Smooth muscle cell (in vitro differentiated cells): ENCODE data around the gene STK39. TPM values are rescaled to one million over a fixed set of nuclear protein-coding genes. Genes with fewer than 3 reads are reported as not detected.

Source experiments
- DNase-seq: peaks from one replicate; lab custom pipeline; 2025; ENCODE audit not compliant: unreplicated experiment; lab: John Stamatoyannopoulos, UW
- H2AFZ ChIP-seq: fragments of 200-600 bp; sonication (generic); 2 replicates; pipeline ENCODE4 v1.6.0; 2016; ENCODE audit warnings: antibody characterized with exemption, low read depth, mild to moderate bottlenecking
- H3F3A ChIP-seq: fragments of 200-600 bp; sonication (generic); 2 replicates; pipeline ENCODE4 v1.6.0; 2017; ENCODE audit warnings: antibody characterized with exemption, low read depth
- H3K27ac ChIP-seq: fragments of 200-600 bp; sonication (generic); 2 replicates; pipeline ENCODE4 v1.5.1; 2016; ENCODE audit warnings: low read depth, mild to moderate bottlenecking
- H3K27me3 ChIP-seq: fragments of 200-600 bp; sonication (generic); 2 replicates; pipeline ENCODE4 v1.6.1; 2016; ENCODE audit warnings: low read depth, mild to moderate bottlenecking
- H3K36me3 ChIP-seq: fragments of 200-600 bp; sonication (generic); 2 replicates; pipeline ENCODE4 v1.5.1; 2016; ENCODE audit warnings: low read depth
- H3K4me1 ChIP-seq: fragments of 200-600 bp; sonication (generic); 2 replicates; pipeline ENCODE4 v1.5.1; 2016; ENCODE audit warnings: low read depth
- H3K4me2 ChIP-seq: fragments of 200-600 bp; sonication (generic); 2 replicates; pipeline ENCODE4 v1.6.0; 2016; ENCODE audit warnings: mild to moderate bottlenecking
- H3K4me3 ChIP-seq: fragments of 200-600 bp; sonication (generic); 2 replicates; pipeline ENCODE4 v1.5.1; 2016; ENCODE audit warnings: mild to moderate bottlenecking
- H3K79me2 ChIP-seq: fragments of 200-600 bp; sonication (generic); 2 replicates; pipeline ENCODE4 v1.6.0; 2016; ENCODE audit warnings: low read depth, mild to moderate bottlenecking
- H3K9ac ChIP-seq: fragments of 200-600 bp; sonication (generic); 2 replicates; pipeline ENCODE4 v1.6.0; 2016; ENCODE audit warnings: low read depth
- H3K9me3 ChIP-seq: fragments of 200-600 bp; sonication (generic); replicated peaks from 2 replicates; pipeline ENCODE4 v1.5.1; 2016; ENCODE audit warnings: low read depth
- H4K20me1 ChIP-seq: fragments of 200-600 bp; sonication (generic); 2 replicates; pipeline ENCODE4 v1.6.0; 2016; ENCODE audit warnings: low read depth
- WGBS: methylation state at CpG from one replicate; pipeline ENCODE4 v1.1.7; 2016; ENCODE audit warnings: low lambda C conversion rate; 5-methylcytosine and 5-hydroxymethylcytosine counted together
- polyA plus RNA-seq: library from polyadenylated mRNA; unstranded; fragments of >200 nt; fragmentation: Nextera tagmentation; extraction: Ambion mirVana; gene quantifications from 2 replicates; pipeline ENCODE4 v1.2.1, GENCODE V29; 2016
- total RNA-seq: library from RNA; depleted of rRNA; stranded (reverse); fragments of >200 nt; gene quantifications from 2 replicates; pipeline ENCODE4 v1.2.3, GENCODE V29; 2014
- TF ChIP-seq, protein P1 (sequence below): fragments of 200-600 bp; sonication (generic); IDR thresholded peaks from 2 replicates; pipeline ENCODE4 v1.5.1; 2017; ENCODE audit warnings: borderline replicate concordance, mild to moderate bottlenecking, antibody characterized with exemption; ENCODE audit not compliant: insufficient read depth, poor library complexity, severe bottlenecking

Gene STK39
- total and polyA plus RNA-seq, 2 experiments from 2014 or later: 21.1 to 37.8 TPM

DNA sequence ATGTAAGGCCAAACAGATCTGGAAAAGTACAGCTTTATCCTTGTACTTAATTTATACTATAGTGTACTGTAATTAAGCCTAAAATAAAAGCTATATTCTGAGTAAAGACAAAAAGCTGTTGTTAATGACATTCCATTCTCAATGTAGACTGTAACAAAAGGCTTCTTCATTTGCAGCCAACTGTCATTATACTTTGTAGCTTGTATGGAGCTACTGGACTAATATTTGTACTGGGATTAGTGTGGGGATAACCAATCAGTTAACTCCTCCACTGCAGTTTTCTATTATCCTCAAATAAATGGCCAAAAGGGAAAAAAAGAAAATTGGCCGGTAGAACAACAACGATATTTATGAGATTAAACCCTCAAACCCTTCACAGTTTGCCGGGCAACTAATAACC lies 66.5 kb downstream of the STK39 start:
- Histone ChIP-seq H3K36me3 (no peaks in the 10 kb centered on the region), H3K4me2 (no peak overlapping the region), H3F3A (no peaks in the 10 kb centered on the region), H3K4me1 (peaks cover 41% of the 10 kb centered on the region), H4K20me1 (peaks cover 56% of the 10 kb centered on the region), H3K27ac (no peak overlapping the region), H3K9me3 (no peaks in the 10 kb centered on the region), H3K4me3 (no peak overlapping the region), H3K27me3 (no peaks in the 10 kb centered on the region), H3K9ac (no peak overlapping the region), H2AFZ (no peak overlapping the region), H3K79me2 (peaks cover 61% of the 10 kb centered on the region)
- no peak for DNase-seq
- WGBS: 90% methylated on average over 3 of the region's 3 CpGs
- TF ChIP-seq, protein P1, sequence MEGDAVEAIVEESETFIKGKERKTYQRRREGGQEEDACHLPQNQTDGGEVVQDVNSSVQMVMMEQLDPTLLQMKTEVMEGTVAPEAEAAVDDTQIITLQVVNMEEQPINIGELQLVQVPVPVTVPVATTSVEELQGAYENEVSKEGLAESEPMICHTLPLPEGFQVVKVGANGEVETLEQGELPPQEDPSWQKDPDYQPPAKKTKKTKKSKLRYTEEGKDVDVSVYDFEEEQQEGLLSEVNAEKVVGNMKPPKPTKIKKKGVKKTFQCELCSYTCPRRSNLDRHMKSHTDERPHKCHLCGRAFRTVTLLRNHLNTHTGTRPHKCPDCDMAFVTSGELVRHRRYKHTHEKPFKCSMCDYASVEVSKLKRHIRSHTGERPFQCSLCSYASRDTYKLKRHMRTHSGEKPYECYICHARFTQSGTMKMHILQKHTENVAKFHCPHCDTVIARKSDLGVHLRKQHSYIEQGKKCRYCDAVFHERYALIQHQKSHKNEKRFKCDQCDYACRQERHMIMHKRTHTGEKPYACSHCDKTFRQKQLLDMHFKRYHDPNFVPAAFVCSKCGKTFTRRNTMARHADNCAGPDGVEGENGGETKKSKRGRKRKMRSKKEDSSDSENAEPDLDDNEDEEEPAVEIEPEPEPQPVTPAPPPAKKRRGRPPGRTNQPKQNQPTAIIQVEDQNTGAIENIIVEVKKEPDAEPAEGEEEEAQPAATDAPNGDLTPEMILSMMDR: no peak

DNA sequence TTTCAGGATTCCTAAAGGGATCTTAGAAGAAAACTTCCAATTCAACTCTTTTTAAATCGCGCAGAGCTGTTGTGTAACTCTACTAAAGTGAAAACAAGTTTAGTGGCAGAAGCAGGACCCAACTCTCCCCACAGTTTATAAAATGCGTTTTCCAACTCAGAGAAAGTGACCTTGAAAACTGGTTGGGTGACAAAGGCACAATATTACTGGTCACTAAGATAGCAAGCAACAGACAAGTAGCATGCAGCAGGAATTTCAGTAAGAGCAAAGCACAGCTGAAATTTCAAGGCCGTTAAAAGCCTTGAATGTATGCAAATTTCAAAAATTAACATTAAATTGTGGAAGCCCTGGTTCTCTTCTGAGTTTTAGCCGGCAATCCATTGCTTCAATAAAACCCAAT lies 66.9 kb downstream of the STK39 start:
- Histone ChIP-seq H3K4me2 (no peak overlapping the region), H3K27ac (no peak overlapping the region), H3K79me2 (peaks cover 64% of the 10 kb centered on the region), H3K9ac (no peak overlapping the region), H3K36me3 (no peaks in the 10 kb centered on the region), H3K4me3 (no peak overlapping the region), H4K20me1 (peaks cover 52% of the 10 kb centered on the region), H3F3A (no peaks in the 10 kb centered on the region), H2AFZ (no peak overlapping the region), H3K27me3 (no peaks in the 10 kb centered on the region), H3K4me1 (peaks cover 41% of the 10 kb centered on the region), H3K9me3 (no peaks in the 10 kb centered on the region)
- TF ChIP-seq, protein P1: no peak
- 69% methylated on average over 5 of the region's 5 CpGs for WGBS
- no peak for DNase-seq

DNA sequence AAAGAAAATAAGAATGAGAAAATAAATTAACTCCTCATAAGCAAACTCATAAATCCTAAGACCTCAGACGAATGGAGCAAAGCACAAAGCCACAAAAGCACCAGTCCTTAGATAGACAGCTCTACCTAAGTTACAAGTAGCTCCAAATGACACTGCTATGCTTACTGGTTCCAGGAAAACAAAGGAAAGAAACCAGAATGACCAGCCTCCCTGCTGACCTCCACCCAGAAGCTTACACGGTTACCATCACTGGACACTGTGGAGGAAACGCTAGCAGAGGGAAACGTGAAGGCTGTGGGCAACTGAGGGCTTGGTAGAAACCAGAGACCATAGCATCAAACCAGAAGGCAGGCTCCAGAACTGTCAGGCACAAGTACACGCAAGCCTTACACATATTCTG lies 67.8 kb downstream of the STK39 start:
- TF ChIP-seq, protein P1: no peak
- peaks cover 43% of the 10 kb centered on the region for H4K20me1 ChIP-seq
- no peak overlapping the region for H3K9ac ChIP-seq
- H3K4me3 ChIP-seq: no peak overlapping the region
- H3K4me1 ChIP-seq: peaks cover 32% of the 10 kb centered on the region
- H3K36me3 ChIP-seq: no peaks in the 10 kb centered on the region
- no peaks in the 10 kb centered on the region for H3K9me3 ChIP-seq
- peaks cover 73% of the 10 kb centered on the region for H3K79me2 ChIP-seq
- H2AFZ ChIP-seq: no peak overlapping the region
- H3F3A ChIP-seq: no peaks in the 10 kb centered on the region
- whole genome bisulfite sequencing: 88% methylated on average over 5 of the region's 5 CpGs
- no peak overlapping the region for H3K27ac ChIP-seq
- H3K4me2 ChIP-seq: no peak overlapping the region
- no peak for DNase-seq
- no peaks in the 10 kb centered on the region for H3K27me3 ChIP-seq

DNA sequence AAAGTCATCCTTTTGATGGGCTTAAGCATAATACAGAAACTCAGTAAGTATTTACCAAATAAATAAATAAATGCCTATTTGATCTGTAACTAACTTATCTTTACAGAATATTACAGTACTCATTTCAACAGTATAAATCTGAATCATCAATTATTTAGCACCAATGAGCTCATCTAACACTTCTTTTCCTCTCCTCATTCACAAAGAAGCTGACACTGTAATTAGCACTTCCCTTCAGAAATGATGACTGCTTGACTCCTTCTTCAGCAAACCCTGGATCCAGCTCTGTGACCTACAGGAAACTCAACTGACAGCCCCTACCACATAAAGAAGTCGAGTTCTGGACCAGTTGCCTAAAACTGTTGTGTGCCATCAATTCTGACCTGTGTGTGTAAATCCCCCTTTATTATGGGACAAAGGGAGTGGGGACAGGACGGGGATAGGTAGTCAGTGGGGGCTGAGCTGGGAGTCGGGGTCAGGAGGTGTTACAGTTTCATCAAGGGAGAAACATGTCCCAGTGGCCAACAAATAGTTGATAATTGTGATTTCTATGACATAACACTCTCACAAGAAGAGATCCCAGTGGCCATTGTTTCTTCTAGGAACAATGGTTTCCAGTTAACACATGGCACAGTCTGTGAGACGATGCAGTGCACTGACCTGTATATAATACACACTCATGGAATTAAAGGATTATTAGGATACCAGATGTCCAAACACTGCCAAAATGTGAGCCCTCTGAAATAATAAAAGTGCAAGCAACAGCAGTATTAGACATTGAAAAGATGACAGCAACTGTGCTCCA lies 68.7 kb downstream of the STK39 start:
- Histone ChIP-seq H4K20me1 (peaks cover 38% of the 10 kb centered on the region), H3K4me1 (peaks cover 27% of the 10 kb centered on the region), H3K9me3 (no peaks in the 10 kb centered on the region), H3K4me3 (no peak overlapping the region), H3K9ac (no peak overlapping the region), H3F3A (no peaks in the 10 kb centered on the region), H3K36me3 (no peaks in the 10 kb centered on the region), H3K27ac (no peak overlapping the region), H3K4me2 (no peak overlapping the region), H3K27me3 (no peaks in the 10 kb centered on the region), H2AFZ (no peak overlapping the region), H3K79me2 (peaks cover 70% of the 10 kb centered on the region)
- TF ChIP-seq, protein P1: no peak
- WGBS: 90% methylated on average over 4 of the region's 4 CpGs
- DNase-seq: no peak
